DOHH2 (cell line): ENCODE measurements around the gene PDE6B.

Source experiments
- H3F3A ChIP-seq: fragments of 200-600 bp; sonication (generic), shearing (Covaris generic); 2 replicates; pipeline ENCODE4 v1.6.0; 2016; ENCODE audit warnings: antibody characterized with exemption, mild to moderate bottlenecking; ENCODE audit not compliant: control insufficient read depth, insufficient read depth
- H3K27ac ChIP-seq: fragments of 200-600 bp; sonication (generic); 2 replicates; pipeline ENCODE4 v1.5.1; 2014; ENCODE audit warnings: low read depth, mild to moderate bottlenecking, low read length, moderate library complexity
- H3K27me3 ChIP-seq: fragments of 200-600 bp; sonication (generic); 2 replicates; pipeline ENCODE4 v1.6.1; 2014; ENCODE audit warnings: mild to moderate bottlenecking, low read length, mixed read lengths; ENCODE audit not compliant: control insufficient read depth
- H3K36me3 ChIP-seq: fragments of 200-600 bp; sonication (generic); 2 replicates; pipeline ENCODE4 v1.6.1; 2014; ENCODE audit warnings: mild to moderate bottlenecking, low read length, moderate library complexity, mixed read lengths; ENCODE audit not compliant: control insufficient read depth
- H3K4me1 ChIP-seq: fragments of 200-600 bp; sonication (generic); 2 replicates; pipeline ENCODE4 v1.6.1; 2014; ENCODE audit warnings: mild to moderate bottlenecking, low read length, mixed read lengths; ENCODE audit not compliant: control insufficient read depth
- H3K4me2 ChIP-seq: fragments of 200-600 bp; sonication (generic); 2 replicates; pipeline ENCODE4 v1.6.0; 2014; ENCODE audit warnings: mild to moderate bottlenecking, low read length, moderate library complexity
- H3K4me3 ChIP-seq: fragments of 200-600 bp; sonication (generic); 2 replicates; pipeline ENCODE4 v1.5.1; 2014; ENCODE audit warnings: mild to moderate bottlenecking, low read length, mixed read lengths
- H3K79me2 ChIP-seq: fragments of 200-600 bp; sonication (generic); 2 replicates; pipeline ENCODE4 v1.6.1; 2014; ENCODE audit warnings: mild to moderate bottlenecking, low read length, mixed read lengths; ENCODE audit not compliant: control insufficient read depth
- H3K9me2 ChIP-seq: fragments of 200-600 bp; sonication (generic); replicated peaks from 2 replicates; pipeline ENCODE4 v1.6.1; 2014; ENCODE audit warnings: mild to moderate bottlenecking, low read length, mixed read lengths; ENCODE audit not compliant: control insufficient read depth
- H3K9me3 ChIP-seq: fragments of 200-600 bp; sonication (generic); 2 replicates; pipeline ENCODE4 v1.6.1; 2014; ENCODE audit warnings: antibody characterized with exemption, low read length, mixed read lengths; ENCODE audit not compliant: control insufficient read depth, insufficient read depth
- H4K20me1 ChIP-seq: fragments of 200-600 bp; sonication (generic); 2 replicates; pipeline ENCODE4 v1.6.0; 2014; ENCODE audit warnings: low read depth, mild to moderate bottlenecking, antibody characterized with exemption, low read length, moderate library complexity; ENCODE audit not compliant: control insufficient read depth, insufficient read depth
- EZH2phosphoT487 ChIP-seq: fragments of 200-600 bp; sonication (generic); IDR thresholded peaks from 2 replicates; pipeline ENCODE4 v1.6.1; 2017; ENCODE audit warnings: borderline replicate concordance, mild to moderate bottlenecking, antibody characterized with exemption, low read length, moderate library complexity, mixed read lengths
- TF ChIP-seq, protein P1 (sequence below): fragments of 200-600 bp; sonication (generic); IDR thresholded peaks from one replicate; pipeline ENCODE4 v1.5.1; 2014; ENCODE audit warnings: antibody characterized with exemption, mild to moderate bottlenecking, low read depth, low read length; ENCODE audit not compliant: poor library complexity, severe bottlenecking

The PDE6B gene

GRCh38 chr4:605702-606425 lies 19.5 kb upstream of the PDE6B start:
- Histone ChIP-seq H3K36me3 (no peaks in the 10 kb centered on the region), H3K4me2 (no peak overlapping the region), H3K27me3 (no peaks in the 10 kb centered on the region), H3K27ac (no peak overlapping the region), H3K4me1 (peaks cover 3% of the 10 kb centered on the region; the same call in 1 of the 2 replicates), H4K20me1 (no peaks in the 10 kb centered on the region), H3K79me2 (no peaks in the 10 kb centered on the region), H3F3A (no peaks in the 10 kb centered on the region), H3K9me2 (no peaks in the 10 kb centered on the region), H3K4me3 (no peak overlapping the region), H3K9me3 (no peaks in the 10 kb centered on the region)
- TF ChIP-seq EZH2phosphoT487, result no peak
- TF ChIP-seq, protein P1, sequence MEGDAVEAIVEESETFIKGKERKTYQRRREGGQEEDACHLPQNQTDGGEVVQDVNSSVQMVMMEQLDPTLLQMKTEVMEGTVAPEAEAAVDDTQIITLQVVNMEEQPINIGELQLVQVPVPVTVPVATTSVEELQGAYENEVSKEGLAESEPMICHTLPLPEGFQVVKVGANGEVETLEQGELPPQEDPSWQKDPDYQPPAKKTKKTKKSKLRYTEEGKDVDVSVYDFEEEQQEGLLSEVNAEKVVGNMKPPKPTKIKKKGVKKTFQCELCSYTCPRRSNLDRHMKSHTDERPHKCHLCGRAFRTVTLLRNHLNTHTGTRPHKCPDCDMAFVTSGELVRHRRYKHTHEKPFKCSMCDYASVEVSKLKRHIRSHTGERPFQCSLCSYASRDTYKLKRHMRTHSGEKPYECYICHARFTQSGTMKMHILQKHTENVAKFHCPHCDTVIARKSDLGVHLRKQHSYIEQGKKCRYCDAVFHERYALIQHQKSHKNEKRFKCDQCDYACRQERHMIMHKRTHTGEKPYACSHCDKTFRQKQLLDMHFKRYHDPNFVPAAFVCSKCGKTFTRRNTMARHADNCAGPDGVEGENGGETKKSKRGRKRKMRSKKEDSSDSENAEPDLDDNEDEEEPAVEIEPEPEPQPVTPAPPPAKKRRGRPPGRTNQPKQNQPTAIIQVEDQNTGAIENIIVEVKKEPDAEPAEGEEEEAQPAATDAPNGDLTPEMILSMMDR, result no peak

GRCh38 chr4:608236-608635 lies 17.1 kb upstream of the PDE6B start:
- H3K4me3 ChIP-seq, result no peak overlapping the region
- H3K9me3 ChIP-seq, result no peaks in the 10 kb centered on the region
- H3K36me3 ChIP-seq, result no peaks in the 10 kb centered on the region
- H3K4me1 ChIP-seq, result peaks cover 3% of the 10 kb centered on the region; the same call in 1 of the 2 replicates
- TF ChIP-seq, protein P1, result no peak
- no peak for TF ChIP-seq EZH2phosphoT487
- no peak overlapping the region for H3K4me2 ChIP-seq
- no peaks in the 10 kb centered on the region for H4K20me1 ChIP-seq
- H3K27ac ChIP-seq, result no peak overlapping the region
- no peaks in the 10 kb centered on the region for H3K27me3 ChIP-seq
- H3F3A ChIP-seq, result no peaks in the 10 kb centered on the region
- no peaks in the 10 kb centered on the region for H3K9me2 ChIP-seq
- no peaks in the 10 kb centered on the region for H3K79me2 ChIP-seq

DNA sequence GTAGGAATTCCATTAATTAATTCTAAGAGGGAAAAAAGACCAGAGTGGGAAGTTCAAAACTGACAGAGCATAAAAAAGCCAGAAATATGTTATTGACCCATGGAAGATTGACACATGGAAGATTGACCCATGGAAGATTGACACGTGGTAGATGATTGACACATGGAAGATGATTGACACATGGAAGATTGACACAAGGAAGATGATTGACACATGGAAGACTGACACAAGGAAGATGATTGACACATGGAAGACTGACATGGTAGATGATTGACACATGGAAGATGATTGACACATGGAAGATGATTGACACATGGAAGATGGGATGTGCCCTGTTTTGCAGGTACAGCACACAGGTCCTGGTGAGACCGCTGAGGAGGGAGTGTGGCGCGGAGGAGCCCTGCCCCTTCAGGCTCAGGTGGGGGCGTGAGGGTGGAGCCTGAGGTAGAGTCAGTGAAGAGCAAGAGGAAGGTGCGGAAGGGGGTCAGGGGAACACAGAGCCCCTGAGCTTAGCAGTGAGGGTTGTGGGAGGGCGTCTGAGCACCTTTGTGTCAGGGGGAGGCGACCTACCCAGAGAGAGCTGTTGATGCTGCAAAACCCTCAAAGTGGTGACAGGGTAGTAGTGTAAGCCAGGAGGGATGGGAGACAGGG lies 15.8 kb upstream of the PDE6B start:
- Histone ChIP-seq H3K4me3 (no peak overlapping the region), H3K27ac (no peak overlapping the region), H3F3A (no peaks in the 10 kb centered on the region), H3K27me3 (no peaks in the 10 kb centered on the region), H3K9me2 (no peaks in the 10 kb centered on the region), H3K4me2 (no peak overlapping the region), H3K36me3 (no peaks in the 10 kb centered on the region), H3K9me3 (no peaks in the 10 kb centered on the region), H3K79me2 (no peaks in the 10 kb centered on the region), H3K4me1 (peaks cover under 1% of the 10 kb centered on the region; the same call in 1 of the 2 replicates), H4K20me1 (no peaks in the 10 kb centered on the region)
- TF ChIP-seq, protein P1, result no peak
- no peak for TF ChIP-seq EZH2phosphoT487
